CD4-positive, CD25-positive, alpha-beta regulatory T cell (primary cell): Measurements from ENCODE around the gene TMIE. TPM values are rescaled to one million over a fixed set of nuclear protein-coding genes. Genes with fewer than 3 reads are reported as not detected.

Experiments used
- ATAC-seq, 2 donors: fragments of 150-1000 bp; cut with Tn5 transposase; one replicate each; pipeline ENCODE4 v1.10.0; 2021; ENCODE audit warnings: low read depth in 2 of 2, moderate number of reproducible peaks in 2 of 2, moderate library complexity in 1 of 2
- DNase-seq, 3 donors: peaks; one replicate each; pipeline versions ENCODE4 v3.0.0 to v3.0.0-alpha.2; 2012 to 2022; ENCODE audit warnings: mixed read lengths in 1 of 3
- H3K27ac ChIP-seq: one replicate; pipeline ENCODE4 v1.7.0; 2013; ENCODE audit warnings: mild to moderate bottlenecking, low read length; ENCODE audit not compliant: insufficient read depth, poor library complexity, severe bottlenecking
- H3K27me3 ChIP-seq: one replicate; pipeline ENCODE4 v1.7.0; 2013; ENCODE audit warnings: low read length; ENCODE audit not compliant: control insufficient read depth, insufficient read depth
- H3K36me3 ChIP-seq: one replicate; pipeline ENCODE4 v1.7.0; 2013; ENCODE audit warnings: mild to moderate bottlenecking, low read length, moderate library complexity; ENCODE audit not compliant: control insufficient read depth, insufficient read depth
- H3K4me1 ChIP-seq: 2 replicates; pipeline ENCODE4 v1.7.0; 2013; ENCODE audit warnings: mild to moderate bottlenecking, low read length; ENCODE audit not compliant: insufficient read depth, control insufficient read depth, poor library complexity, severe bottlenecking
- H3K4me3 ChIP-seq: one replicate; pipeline ENCODE4 v1.7.0; 2013; ENCODE audit warnings: low read depth, mild to moderate bottlenecking, low read length, moderate library complexity
- H3K9me3 ChIP-seq, 2 experiments: 1 replicate in 1 of 2; 2 replicates in 1 of 2; pipeline ENCODE4 v1.7.0; 2013; ENCODE audit warnings: low read length in 2 of 2, mild to moderate bottlenecking in 1 of 2, moderate library complexity in 1 of 2; ENCODE audit not compliant: control insufficient read depth in 2 of 2
- H3K27ac Mint-ChIP-seq, 3 donors: one replicate each; pipeline ENCODE4 v1.8.0; 2020 to 2022; ENCODE audit warnings: mild to moderate bottlenecking in 3 of 3, mixed read lengths in 3 of 3, moderate library complexity in 2 of 3
- H3K27me3 Mint-ChIP-seq: one replicate; pipeline ENCODE4 v1.8.0; 2022; ENCODE audit warnings: mild to moderate bottlenecking, mixed read lengths
- H3K36me3 Mint-ChIP-seq: one replicate; pipeline ENCODE4 v1.8.0; 2020; ENCODE audit warnings: mixed read lengths
- H3K4me1 Mint-ChIP-seq, 4 donors: one replicate each; pipeline ENCODE4 v1.8.0; 2020 to 2022; ENCODE audit warnings: mixed read lengths in 4 of 4, mild to moderate bottlenecking in 1 of 4
- H3K4me3 Mint-ChIP-seq, 4 donors: one replicate each; pipeline ENCODE4 v1.8.0; 2020 to 2022; ENCODE audit warnings: mild to moderate bottlenecking in 4 of 4, mixed read lengths in 4 of 4, moderate library complexity in 3 of 4
- H3K9me3 Mint-ChIP-seq, 7 donors: one replicate each; pipeline ENCODE4 v1.8.0; 2020 to 2022; ENCODE audit warnings: mixed read lengths in 7 of 7, mild to moderate bottlenecking in 3 of 7, moderate library complexity in 2 of 7
- polyA plus RNA-seq, 4 donors: library from polyadenylated mRNA; unstranded; fragments of 300-500 nt; fragmentation: Illumina TruSeq; gene quantifications; one replicate each; pipeline ENCODE4 v1.2.3, GENCODE V29; 2021
- total RNA-seq: library from RNA; stranded (reverse); gene quantifications from one replicate; pipeline ENCODE4 v1.2.3, GENCODE V29; 2022

Gene TMIE
- total and polyA plus RNA-seq, 5 donors from 2014 or later = 0.60 to 1.9 (median 1.5) TPM

DNA sequence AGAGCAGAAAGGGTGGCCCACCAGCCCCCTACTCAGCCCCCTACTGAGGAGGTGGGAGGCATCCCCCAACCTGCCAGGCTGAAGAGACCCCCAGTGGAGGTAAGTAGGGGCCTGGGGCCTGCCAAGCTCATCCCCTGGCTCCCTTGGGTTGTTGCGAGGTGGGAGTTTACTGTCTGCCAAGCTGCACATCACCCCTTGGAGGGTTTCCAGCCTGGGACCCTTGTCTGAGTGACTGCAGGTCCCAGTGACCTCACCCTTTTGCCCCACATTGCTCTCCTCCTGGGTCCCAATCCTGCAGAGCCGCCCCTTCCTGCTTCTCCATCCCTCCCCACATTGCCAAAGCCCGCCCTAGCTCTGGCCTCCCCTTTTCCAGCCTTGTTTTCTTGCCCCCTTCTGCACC is 6.7 kb upstream of the TMIE start:
- H3K27ac Mint-ChIP-seq = peak overlapping the region; percentile 38 to 88 (median 87)
- peaks cover 8% of the 10 kb centered on the region for H3K27me3 Mint-ChIP-seq
- H3K4me3 ChIP-seq = no peak overlapping the region
- DNase-seq = no peak
- H3K4me1 ChIP-seq = peaks cover 57% of the 10 kb centered on the region
- H3K36me3 Mint-ChIP-seq = no peaks in the 10 kb centered on the region
- no peak for ATAC-seq
- no peaks in the 10 kb centered on the region for H3K9me3 Mint-ChIP-seq
- peak overlapping the region; percentile 61 for H3K27ac ChIP-seq
- peaks cover 0 to 73% (median 32%) of the 10 kb centered on the region in 4 donors for H3K4me1 Mint-ChIP-seq
- no peaks in the 10 kb centered on the region for H3K27me3 ChIP-seq
- no peaks in the 10 kb centered on the region for H3K9me3 ChIP-seq
- H3K36me3 ChIP-seq = no peaks in the 10 kb centered on the region
- peak overlapping the region in 2 of 4 donors; percentile 70 to 85 for H3K4me3 Mint-ChIP-seq

DNA sequence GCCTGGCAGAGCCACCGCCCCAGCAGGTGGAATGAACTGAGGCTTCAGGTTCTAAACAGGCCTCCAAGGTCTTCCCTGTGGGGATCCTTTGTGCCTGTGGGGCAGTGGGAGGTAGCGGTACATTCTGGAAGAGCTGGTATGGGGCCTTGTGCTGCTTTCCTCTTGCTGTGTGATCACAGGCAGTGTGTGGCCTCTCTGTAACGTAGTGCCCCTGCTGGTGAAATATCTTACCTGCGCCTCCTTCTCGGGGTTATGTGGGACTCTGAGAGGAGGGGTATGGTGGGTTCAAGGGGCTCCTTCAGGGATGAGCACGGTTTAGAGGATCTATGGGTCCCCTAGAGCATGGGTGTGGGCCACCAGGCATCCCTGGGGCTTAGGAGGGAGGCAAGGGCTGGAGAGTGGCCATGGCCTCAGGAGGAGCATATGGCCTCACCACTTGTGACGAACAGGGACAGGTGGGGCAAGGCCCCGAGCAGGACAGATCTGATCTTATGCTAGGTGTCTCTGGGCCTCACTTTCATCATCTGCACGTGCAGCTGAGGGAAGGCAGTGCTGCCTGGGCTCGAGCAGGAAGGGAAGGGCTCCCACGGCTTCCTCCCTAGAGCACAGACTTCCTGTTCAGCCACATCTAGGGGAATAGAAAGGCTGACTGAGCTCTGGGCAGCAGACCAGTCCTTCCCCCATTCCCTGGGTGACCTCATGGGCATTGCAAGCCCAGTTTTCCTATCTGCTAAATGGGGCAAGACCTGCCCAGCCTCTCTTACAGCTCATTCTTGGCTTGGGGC is 5.8 kb upstream of the TMIE start:
- Histone ChIP-seq H3K27ac (peak overlapping the region; percentile 61), H3K27me3 (peaks cover under 1% of the 10 kb centered on the region), H3K36me3 (no peaks in the 10 kb centered on the region), H3K4me1 (peaks cover 54% of the 10 kb centered on the region), H3K9me3 (no peaks in the 10 kb centered on the region), H3K4me3 (peak overlapping the region; percentile 40)
- Mint-ChIP-seq H3K4me1 (peaks cover 0 to 70% (median 33%) of the 10 kb centered on the region in 4 donors), H3K9me3 (no peaks in the 10 kb centered on the region), H3K27ac (peak overlapping the region; percentile 78 to 91 (median 88)), H3K27me3 (peaks cover 10% of the 10 kb centered on the region), H3K36me3 (no peaks in the 10 kb centered on the region), H3K4me3 (peak overlapping the region; percentile 64 to 88 (median 75))
- peak in 2 of 3 donors; percentile 40 to 83 for DNase-seq
- ATAC-seq = peak; percentile 12 to 29

DNA sequence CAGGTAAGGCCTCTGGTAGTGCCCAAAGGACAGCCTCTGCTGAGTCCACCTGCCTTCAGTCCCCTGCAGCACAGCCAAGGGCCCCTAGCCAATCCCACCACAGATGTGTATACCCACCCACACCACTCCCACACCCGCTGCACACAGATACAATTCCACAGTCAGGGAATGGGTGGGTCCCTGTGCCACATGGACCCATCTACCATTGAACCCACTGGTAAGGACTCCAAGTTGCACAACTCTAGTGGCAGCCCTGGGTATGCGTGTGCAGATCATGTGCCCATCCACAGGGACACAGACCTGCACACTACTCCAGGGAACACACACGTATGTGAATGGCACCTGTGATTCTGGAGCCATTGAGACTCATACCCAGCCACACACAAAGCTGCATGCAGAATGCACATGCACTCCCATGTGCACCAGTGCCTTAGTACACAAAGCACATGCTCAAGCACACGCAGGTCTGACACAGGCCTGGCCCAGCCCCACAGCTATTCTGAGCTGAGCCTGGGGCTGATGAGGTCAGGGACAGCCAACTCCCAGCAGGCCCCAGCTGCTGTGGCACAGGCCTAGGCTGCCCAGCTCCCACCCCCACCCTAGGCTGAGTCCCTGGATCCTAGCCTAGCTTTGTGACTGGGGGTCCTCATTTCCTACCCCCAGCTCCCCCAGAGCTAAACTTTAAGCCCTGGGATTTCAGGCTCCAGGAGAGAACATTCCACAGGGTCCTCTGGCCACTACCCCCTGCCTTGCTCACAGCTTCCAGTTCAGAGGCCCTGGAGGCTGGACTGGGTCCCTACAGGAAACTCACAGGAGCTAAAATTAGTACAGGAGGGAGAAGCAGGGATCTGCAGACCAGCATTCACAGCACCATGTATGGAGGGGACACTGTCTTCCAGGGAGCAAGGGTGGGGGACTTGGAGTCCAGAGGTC is 5.0 kb upstream of the TMIE start:
- ATAC-seq (no peak), DNase-seq (peak in 1 of 3 donors; percentile 18)
- H3K27ac Mint-ChIP-seq = peak overlapping the region; percentile 78 to 91 (median 88)
- Histone ChIP-seq H3K9me3 (no peaks in the 10 kb centered on the region), H3K36me3 (no peaks in the 10 kb centered on the region), H3K4me1 (peaks cover 46% of the 10 kb centered on the region), H3K4me3 (no peak overlapping the region), H3K27me3 (peaks cover 3% of the 10 kb centered on the region), H3K27ac (peak overlapping the region; percentile 61)
- peaks cover 0 to 64% (median 31%) of the 10 kb centered on the region in 4 donors for H3K4me1 Mint-ChIP-seq
- H3K4me3 Mint-ChIP-seq = peak overlapping the region in 3 of 4 donors; percentile 70 to 88 (median 80)
- H3K27me3 Mint-ChIP-seq = peaks cover 10% of the 10 kb centered on the region
- no peaks in the 10 kb centered on the region for H3K9me3 Mint-ChIP-seq
- H3K36me3 Mint-ChIP-seq = no peaks in the 10 kb centered on the region

DNA sequence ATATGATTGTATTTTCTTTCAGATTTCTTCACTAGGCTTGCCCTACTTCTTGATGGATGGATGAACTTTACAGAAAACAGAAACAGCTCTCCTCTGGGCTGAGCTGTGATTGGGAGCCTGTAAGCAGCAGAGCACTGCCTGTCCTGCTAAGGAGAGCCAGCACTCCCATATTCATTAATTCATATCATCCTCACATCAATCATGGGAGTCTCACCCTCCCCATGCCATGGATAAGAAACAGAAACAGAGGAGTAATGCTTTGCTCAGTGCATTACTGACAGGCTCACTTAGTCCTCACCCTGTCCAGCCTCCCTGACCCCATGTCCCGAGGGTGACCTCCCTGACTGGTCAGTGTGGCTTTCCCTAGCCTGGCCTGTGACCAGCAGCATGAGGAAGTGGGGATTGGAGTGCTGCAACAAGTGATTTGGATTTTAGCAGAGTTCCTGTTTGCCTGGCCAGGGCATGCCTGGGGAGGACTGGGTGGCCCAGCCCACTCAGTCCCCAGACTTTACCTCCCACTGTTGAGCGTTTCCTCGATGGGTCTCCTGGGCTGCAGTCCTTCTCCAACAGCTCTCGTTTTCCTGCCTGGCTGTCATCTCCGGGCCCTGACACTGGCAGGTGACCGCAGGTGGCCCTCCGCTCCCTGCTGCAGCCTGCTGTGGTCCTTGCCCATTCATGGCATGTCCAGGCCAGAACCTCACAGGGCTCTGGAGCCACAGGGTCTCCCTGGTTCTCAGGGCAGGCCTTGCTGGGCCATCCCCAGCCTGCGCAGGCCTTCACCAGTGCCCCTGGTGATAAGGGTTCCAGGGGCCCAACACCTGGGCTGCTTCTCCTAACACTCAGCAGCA is 1.3 kb upstream of the TMIE start:
- no peak overlapping the region for H3K27ac Mint-ChIP-seq
- Histone ChIP-seq H3K27ac (no peak overlapping the region), H3K4me3 (no peak overlapping the region), H3K27me3 (peaks cover 3% of the 10 kb centered on the region), H3K9me3 (no peaks in the 10 kb centered on the region), H3K4me1 (peaks cover 23% of the 10 kb centered on the region), H3K36me3 (no peaks in the 10 kb centered on the region)
- DNase-seq (no peak), ATAC-seq (no peak)
- H3K27me3 Mint-ChIP-seq = peaks cover 16% of the 10 kb centered on the region
- peaks cover 0 to 41% (median 19%) of the 10 kb centered on the region in 4 donors for H3K4me1 Mint-ChIP-seq
- H3K9me3 Mint-ChIP-seq = no peaks in the 10 kb centered on the region
- H3K36me3 Mint-ChIP-seq = no peaks in the 10 kb centered on the region
- H3K4me3 Mint-ChIP-seq = no peak overlapping the region

DNA sequence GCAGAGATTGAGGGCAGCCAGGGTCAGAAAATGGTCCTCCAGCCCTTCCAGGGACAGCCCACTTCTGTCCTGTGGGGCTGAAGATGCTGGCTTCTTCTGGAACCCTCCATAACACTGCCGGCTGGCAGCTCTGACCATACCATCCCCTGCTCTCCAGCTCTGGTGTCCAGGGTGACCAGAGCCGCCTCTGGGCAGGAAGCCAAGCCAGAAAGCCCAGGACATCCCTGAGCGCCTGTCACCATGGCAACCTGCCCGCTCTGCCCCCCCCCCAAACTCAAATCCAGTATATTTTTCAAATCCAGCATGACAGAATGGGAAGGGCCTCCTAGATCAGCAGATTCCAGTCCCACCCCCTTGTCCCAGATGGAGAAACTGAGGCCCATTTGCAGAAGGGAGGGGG is 420 bp upstream of the TMIE start:
- peaks cover 0 to 32% (median 13%) of the 10 kb centered on the region in 4 donors for H3K4me1 Mint-ChIP-seq
- no peaks in the 10 kb centered on the region for H3K36me3 ChIP-seq
- H3K4me3 Mint-ChIP-seq = peak overlapping the region in 1 of 4 donors; percentile 31
- H3K9me3 Mint-ChIP-seq = no peaks in the 10 kb centered on the region
- H3K4me1 ChIP-seq = peaks cover 14% of the 10 kb centered on the region
- H3K9me3 ChIP-seq = no peaks in the 10 kb centered on the region
- H3K27ac ChIP-seq = no peak overlapping the region
- H3K27me3 ChIP-seq = peaks cover 3% of the 10 kb centered on the region
- ATAC-seq (no peak), DNase-seq (no peak)
- no peaks in the 10 kb centered on the region for H3K36me3 Mint-ChIP-seq
- H3K27ac Mint-ChIP-seq = no peak overlapping the region
- H3K4me3 ChIP-seq = no peak overlapping the region
- H3K27me3 Mint-ChIP-seq = peaks cover 18% of the 10 kb centered on the region

DNA sequence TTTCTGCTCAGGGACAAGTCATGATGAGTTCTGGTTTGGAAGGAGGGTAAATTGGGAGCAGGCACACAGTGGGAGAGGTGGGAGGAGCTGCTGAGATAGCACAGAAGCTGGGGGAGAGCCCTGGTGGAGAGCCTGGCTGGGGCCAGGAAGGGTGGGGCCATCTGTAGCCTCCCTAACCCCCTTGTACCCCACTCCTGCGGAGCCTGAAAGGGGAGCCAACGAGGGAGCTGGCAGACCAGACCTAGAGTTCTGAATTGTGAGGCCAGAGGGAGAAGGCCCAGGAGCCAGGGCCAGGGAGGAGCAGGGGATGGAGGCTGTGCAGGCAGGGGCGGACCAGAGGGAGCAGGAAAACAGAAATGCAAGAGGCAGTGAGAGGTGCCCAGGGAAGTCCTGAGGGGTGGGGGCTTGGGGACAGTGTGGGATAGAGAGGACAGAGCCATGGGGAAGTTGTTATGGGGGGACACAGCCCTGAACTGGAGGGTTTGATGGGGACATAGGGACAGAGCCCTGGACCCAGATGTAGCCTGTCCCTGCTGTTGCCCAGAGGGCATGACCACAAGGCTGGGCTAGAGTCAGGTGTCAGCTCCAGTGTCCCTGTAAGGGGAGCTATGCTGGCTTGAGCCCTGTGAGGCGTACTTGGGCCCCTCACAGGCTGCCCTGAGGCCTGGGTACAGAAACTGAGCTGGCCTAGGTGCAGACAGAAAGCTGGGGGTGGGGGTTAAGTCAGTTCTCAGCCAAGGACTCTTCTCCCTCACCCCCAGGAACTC is 1.2 kb downstream of the TMIE start:
- Mint-ChIP-seq H3K4me3 (no peak overlapping the region), H3K4me1 (peaks cover 0 to 22% (median 8%) of the 10 kb centered on the region in 4 donors), H3K9me3 (no peaks in the 10 kb centered on the region), H3K27ac (peak overlapping the region in 2 of 3 donors; percentile 67 to 69), H3K36me3 (no peaks in the 10 kb centered on the region), H3K27me3 (peaks cover 21% of the 10 kb centered on the region)
- H3K36me3 ChIP-seq = no peaks in the 10 kb centered on the region
- H3K27me3 ChIP-seq = peaks cover 3% of the 10 kb centered on the region
- H3K4me3 ChIP-seq = no peak overlapping the region
- ATAC-seq = no peak
- peaks cover 8% of the 10 kb centered on the region for H3K4me1 ChIP-seq
- no peaks in the 10 kb centered on the region for H3K9me3 ChIP-seq
- H3K27ac ChIP-seq = no peak overlapping the region
- DNase-seq = no peak
